Ascending aorta (tissue), 2 donors: ENCODE data around the gene CADM1. TPM values are rescaled to one million over a fixed set of nuclear protein-coding genes. Genes with fewer than 3 reads are reported as not detected.

ENCODE experiments used
- DNase-seq, 2 donors: peaks; one replicate each; pipeline ENCODE4 v3.0.0-alpha.2; 2019; ENCODE audit warnings: low spot score in 2 of 2
- H3K27ac ChIP-seq, 2 donors: fragments of 200-600 bp; sonication (generic); one replicate each; pipeline ENCODE4 v1.5.1; 2016 to 2017; ENCODE audit warnings: mild to moderate bottlenecking in 1 of 2
- H3K27me3 ChIP-seq: fragments of 200-600 bp; sonication (generic); one replicate; pipeline ENCODE4 v1.5.1; 2017
- H3K36me3 ChIP-seq, 2 donors: fragments of 200-600 bp; sonication (generic); one replicate each; pipeline ENCODE4 v1.5.1; 2016
- H3K4me1 ChIP-seq, 2 donors: fragments of 200-600 bp; sonication (generic); one replicate each; pipeline ENCODE4 v1.5.1; 2016 to 2017; ENCODE audit warnings: mild to moderate bottlenecking in 1 of 2
- H3K4me3 ChIP-seq, 2 donors: fragments of 200-600 bp; sonication (generic); one replicate each; pipeline ENCODE4 v1.5.1; 2016 to 2017; ENCODE audit warnings: mild to moderate bottlenecking in 1 of 2
- H3K9me3 ChIP-seq, 2 donors: fragments of 200-600 bp; sonication (generic); one replicate each; pipeline ENCODE4 v1.5.1; 2016
- CTCF ChIP-seq, 3 experiments: fragments of 200-600 bp in 2 of 3; fragments of 450-650 bp in 1 of 3; sonication (generic) in 2 of 3; IDR thresholded peaks; one replicate each; pipeline ENCODE4 v1.5.1; 2016 to 2019; ENCODE audit warnings: antibody characterized with exemption in 3 of 3, mild to moderate bottlenecking in 1 of 3, moderate library complexity in 1 of 3
- intact Hi-C: fragments of 100-400 bp; cut with DNase I; formaldehyde crosslinking; loops from one replicate; pipeline ENCODE4 v1.15.1; 2023
- total RNA-seq: library from RNA; depleted of rRNA; stranded (reverse); fragments of >200 nt; gene quantifications from one replicate; pipeline ENCODE4 v1.1.0, GENCODE V29; 2016

The CADM1 gene
- total RNA-seq, 1 donor from 2014 or later, result 2.4 TPM

GRCh38 chr11:115164774-115165173 is 339.4 kb downstream of the CADM1 start:
- intact Hi-C loops, result no loop called here
- no peak overlapping the region for H3K27ac ChIP-seq
- no peaks in the 10 kb centered on the region for H3K36me3 ChIP-seq
- H3K4me3 ChIP-seq, result no peak overlapping the region
- DNase-seq, result no peak
- H3K27me3 ChIP-seq, result no peaks in the 10 kb centered on the region
- H3K9me3 ChIP-seq, result no peaks in the 10 kb centered on the region
- H3K4me1 ChIP-seq, result no peaks in the 10 kb centered on the region
- TF ChIP-seq CTCF (IDR thresholded peaks at IDR 0.05), result no peak

GRCh38 chr11:115162919-115163318 is 341.3 kb downstream of the CADM1 start:
- no peak for DNase-seq
- H3K36me3 ChIP-seq, result no peaks in the 10 kb centered on the region
- no peaks in the 10 kb centered on the region for H3K9me3 ChIP-seq
- no peak overlapping the region for H3K27ac ChIP-seq
- intact Hi-C loops, result no loop called here
- H3K4me1 ChIP-seq, result no peaks in the 10 kb centered on the region
- H3K27me3 ChIP-seq, result no peaks in the 10 kb centered on the region
- no peak for TF ChIP-seq CTCF (IDR thresholded peaks at IDR 0.05)
- no peak overlapping the region for H3K4me3 ChIP-seq

- no peak for TF ChIP-seq CTCF (IDR thresholded peaks at IDR 0.05)
- intact Hi-C loops, result no loop called here
- Histone ChIP-seq H3K4me1 (no peaks in the 10 kb centered on the region), H3K9me3 (no peaks in the 10 kb centered on the region), H3K36me3 (no peaks in the 10 kb centered on the region), H3K27ac (no peak overlapping the region), H3K27me3 (no peaks in the 10 kb centered on the region), H3K4me3 (no peak overlapping the region)
- DNase-seq, result no peak
These were observed 342.3 kb downstream of the CADM1 start for GRCh38 chr11:115161876-115162275.

DNA sequence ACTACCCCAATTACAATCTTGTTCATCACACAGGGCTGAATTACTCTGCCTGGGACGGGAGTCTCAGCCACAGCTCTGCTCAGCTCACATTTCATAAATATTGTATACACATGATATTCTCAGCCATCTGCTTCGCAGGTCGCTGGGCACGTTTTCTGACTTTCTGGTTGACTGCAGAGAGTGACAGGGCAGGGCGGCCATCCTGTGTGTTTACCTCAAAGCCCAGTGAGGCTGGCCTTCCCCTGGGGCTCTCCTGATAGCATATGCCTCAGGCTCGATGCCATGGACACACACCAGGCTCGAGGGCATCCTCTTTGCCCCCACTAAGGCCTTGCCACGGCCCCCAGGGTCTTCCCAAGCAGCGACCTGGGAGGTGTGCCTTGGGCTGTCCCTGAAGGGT is 345.0 kb downstream of the CADM1 start:
- H3K4me3 ChIP-seq, result no peak overlapping the region
- no peaks in the 10 kb centered on the region for H3K9me3 ChIP-seq
- no peaks in the 10 kb centered on the region for H3K27me3 ChIP-seq
- H3K4me1 ChIP-seq, result no peaks in the 10 kb centered on the region
- TF ChIP-seq CTCF (IDR thresholded peaks at IDR 0.05), result no peak
- H3K27ac ChIP-seq, result no peak overlapping the region
- no peaks in the 10 kb centered on the region for H3K36me3 ChIP-seq
- DNase-seq, result no peak
- intact Hi-C loops, result no loop called here

GRCh38 chr11:115158053-115158452 is 346.2 kb downstream of the CADM1 start:
- TF ChIP-seq CTCF (IDR thresholded peaks at IDR 0.05), result no peak
- intact Hi-C loops, result no loop called here

DNA sequence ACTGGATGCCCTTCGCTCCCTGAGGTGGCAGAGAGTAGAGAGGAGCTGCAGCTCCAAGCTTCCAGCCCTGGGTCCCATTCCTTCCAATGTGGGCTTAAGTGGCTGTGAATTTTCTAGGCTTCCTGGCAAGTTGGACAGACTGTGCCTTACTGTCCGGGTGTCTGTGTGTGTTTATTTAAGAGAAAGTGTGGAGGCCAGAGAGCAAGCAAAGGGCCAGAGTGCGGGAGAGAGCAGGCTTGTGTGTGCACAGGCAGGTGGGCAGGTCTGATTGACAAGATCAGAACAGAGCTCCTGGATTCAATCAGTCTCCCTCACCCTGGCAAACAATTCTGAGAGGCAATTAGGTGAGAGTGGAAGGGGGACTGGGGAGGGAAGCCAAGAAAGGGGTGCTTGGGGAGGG is 347.0 kb downstream of the CADM1 start:
- H3K4me1 ChIP-seq, result no peaks in the 10 kb centered on the region
- no peaks in the 10 kb centered on the region for H3K36me3 ChIP-seq
- no peak for DNase-seq
- no peaks in the 10 kb centered on the region for H3K27me3 ChIP-seq
- intact Hi-C loops, result no loop called here
- no peak overlapping the region for H3K4me3 ChIP-seq
- no peaks in the 10 kb centered on the region for H3K9me3 ChIP-seq
- TF ChIP-seq CTCF (IDR thresholded peaks at IDR 0.05), result no peak
- no peak overlapping the region for H3K27ac ChIP-seq

More at GRCh38 chr11:115158053-115158452, 346.2 kb downstream of the CADM1 start:
- H3K9me3 ChIP-seq, result no peaks in the 10 kb centered on the region
- no peaks in the 10 kb centered on the region for H3K27me3 ChIP-seq
- H3K36me3 ChIP-seq, result no peaks in the 10 kb centered on the region
- H3K4me3 ChIP-seq, result no peak overlapping the region
- no peaks in the 10 kb centered on the region for H3K4me1 ChIP-seq
- DNase-seq, result no peak
- H3K27ac ChIP-seq, result no peak overlapping the region
